GM19328 (cell line): Measurements from ENCODE around the gene DCLRE1B.

ENCODE experiments used
- ATAC-seq: cut with Tn5 transposase; IDR thresholded peaks from one replicate; pipeline ENCODE4 v1.9.1; 2021; ENCODE audit warnings: mild to moderate bottlenecking, moderate library complexity; ENCODE audit not compliant: unreplicated experiment

DCLRE1B gene

DNA sequence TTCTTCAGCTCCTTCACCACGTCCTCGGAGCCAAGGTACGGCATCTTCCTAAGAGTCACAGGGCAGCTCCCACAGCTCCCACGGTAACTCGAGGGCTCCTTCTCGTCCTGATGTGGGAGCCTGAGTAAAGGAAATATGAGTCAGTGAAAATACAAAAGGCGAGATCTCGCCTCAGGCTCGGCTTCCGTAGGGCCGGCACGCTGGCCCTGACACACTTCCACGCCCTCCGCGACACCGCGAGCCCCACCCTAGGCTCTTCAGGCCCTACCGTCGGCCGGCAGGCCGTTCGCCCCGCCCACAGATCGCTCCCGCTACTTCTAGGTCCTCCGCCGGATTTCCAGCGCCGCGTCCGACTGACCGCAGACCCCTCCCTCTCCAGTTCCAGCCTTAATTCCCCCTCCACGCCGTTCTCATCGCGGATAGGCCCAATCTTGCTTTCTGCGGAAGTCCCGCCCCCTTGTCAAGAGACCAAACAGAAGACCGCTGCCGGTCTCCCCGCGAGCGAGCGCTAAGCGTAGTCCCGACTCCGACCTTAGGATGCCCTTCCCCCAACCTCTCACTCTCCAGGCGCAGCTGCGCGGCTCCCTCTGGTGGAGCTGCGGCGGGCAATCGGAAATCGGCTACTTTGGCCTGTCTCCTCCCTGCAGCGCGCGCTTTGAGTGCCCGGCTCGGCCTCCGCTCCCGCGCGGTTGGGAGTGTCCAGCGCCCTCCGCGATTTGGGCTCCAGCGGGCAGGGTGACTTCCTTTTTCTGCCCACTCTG, at the start of gene DCLRE1B, which contains the start of gene AP4B1:
TSS of gene DCLRE1B (plus strand) at position 653 of the 761 bp plus-strand sequence. CDS start 261 bp downstream, outside the sequence.
TSS of gene AP4B1 (minus strand) at position 126 of the 761 bp plus-strand sequence. CDS start at position 44, 82 bp downstream.
- ATAC-seq, result peak; percentile 91

- no peak for ATAC-seq
These were observed 49.3 kb upstream of the DCLRE1B start for GRCh38 chr1:113855630-113856400.

- ATAC-seq, result no peak
These were observed 48.7 kb upstream of the DCLRE1B start for GRCh38 chr1:113856401-113856790.

- no peak for ATAC-seq
These were observed 47.4 kb upstream of the DCLRE1B start for GRCh38 chr1:113857776-113858175.

DNA sequence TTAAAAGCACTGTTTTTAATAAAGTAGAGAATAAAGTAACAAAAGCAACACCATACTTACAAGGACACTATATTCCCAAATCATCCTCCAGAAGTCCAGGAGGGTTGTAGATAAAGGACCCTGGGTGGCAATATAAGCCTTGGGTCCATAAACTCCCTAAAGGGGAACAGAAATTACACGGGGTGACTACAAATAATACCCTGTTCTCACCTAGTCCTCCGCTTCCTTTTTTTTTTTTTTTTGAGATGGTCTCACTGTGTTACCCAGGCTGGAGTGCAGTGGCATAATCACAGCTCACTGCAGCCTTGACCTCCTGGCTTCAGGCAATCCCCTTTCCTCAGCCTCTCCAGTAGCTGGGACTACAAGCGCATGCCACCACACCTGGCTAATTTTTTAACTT, 46.7 kb upstream of the DCLRE1B start:
- ATAC-seq, result no peak

GRCh38 chr1:113858982-113859381, 46.1 kb upstream of the DCLRE1B start:
- no peak for ATAC-seq

- peak; percentile 72 for ATAC-seq
These were observed 45.5 kb upstream of the DCLRE1B start for GRCh38 chr1:113859478-113860175.

GRCh38 chr1:113860891-113861290, 44.2 kb upstream of the DCLRE1B start:
- ATAC-seq, result no peak

- ATAC-seq, result no peak
These were observed 43.5 kb upstream of the DCLRE1B start for GRCh38 chr1:113861641-113862040.

DNA sequence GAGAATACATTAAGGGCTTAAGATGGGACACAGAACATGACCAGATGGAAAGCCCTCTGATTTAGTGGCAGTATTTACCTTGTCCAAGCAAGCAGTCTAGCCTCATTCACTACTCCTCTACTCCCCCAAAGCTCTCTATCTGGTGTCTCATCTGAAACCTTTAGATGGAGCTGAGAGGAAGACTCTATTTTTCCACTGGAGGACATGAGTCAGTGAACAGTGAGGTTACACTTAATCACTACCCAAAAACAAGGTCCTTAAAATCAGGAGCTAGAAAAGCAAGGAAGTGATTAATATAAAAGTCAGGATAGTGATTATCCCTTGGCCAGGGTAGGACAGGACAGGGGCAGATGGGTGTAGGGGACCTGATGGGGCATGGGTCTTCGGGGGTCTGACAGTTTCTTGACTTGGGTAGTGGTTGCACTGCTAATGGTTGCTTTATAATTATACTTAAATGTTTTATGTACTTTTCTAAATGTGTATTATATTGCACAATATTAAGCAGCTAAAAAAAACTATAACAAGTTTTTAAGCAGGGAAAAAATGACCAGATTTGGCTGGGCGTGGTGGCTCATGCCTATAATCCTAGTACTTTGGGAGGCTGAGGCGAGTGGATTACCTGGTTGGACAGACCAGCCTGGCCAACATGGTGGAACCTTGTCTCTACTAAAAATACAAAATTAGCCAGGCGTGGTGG, 36.6 kb upstream of the DCLRE1B start:
- no peak for ATAC-seq

DNA sequence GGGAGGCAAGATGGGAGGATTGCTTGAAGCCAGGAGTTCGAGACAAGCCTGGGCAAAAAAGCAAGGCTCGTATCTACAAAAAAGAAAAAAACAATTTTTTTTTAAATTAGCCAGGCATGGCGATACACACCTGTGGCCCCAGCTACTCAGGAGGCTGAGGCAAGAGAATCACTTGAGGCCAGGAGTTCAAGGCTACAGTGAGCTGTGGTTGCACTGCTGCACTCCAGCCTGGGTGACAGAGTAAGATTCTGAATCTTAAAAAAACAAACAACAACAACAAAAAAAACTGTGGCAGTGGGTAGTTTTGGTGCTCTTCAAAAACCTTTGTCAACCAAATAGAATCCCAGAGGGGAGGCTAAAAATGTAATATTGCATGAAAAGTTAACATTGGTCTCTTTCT, 34.3 kb upstream of the DCLRE1B start:
- ATAC-seq, result no peak

DNA sequence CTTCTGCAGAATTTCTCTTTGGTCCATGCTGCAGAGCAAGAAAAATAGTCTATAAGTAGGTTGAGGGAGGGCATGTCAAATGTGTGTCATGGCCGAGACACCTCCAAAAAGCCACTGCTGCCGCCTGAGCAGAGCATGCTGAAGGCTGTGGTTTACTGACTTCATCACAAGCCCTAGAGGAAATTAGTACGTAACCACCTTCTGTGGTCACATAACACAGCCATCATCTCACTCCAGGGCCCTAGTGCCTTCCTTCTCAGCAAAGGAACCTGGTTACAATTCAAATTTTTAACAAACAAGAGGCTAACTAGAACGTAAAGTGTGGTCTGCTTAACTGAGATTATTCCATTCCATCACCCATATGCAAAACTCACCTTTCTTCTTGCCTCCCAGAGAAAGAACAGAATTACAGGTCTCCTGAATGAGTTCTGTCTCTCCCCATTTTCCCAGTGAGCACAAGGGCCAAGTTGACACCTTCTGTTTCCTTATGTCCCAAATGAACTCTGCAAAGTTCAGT, 33.5 kb upstream of the DCLRE1B start, which contains the start of gene PTPN22:
TSS of gene PTPN22 (minus strand) at position 116 of the 517 bp plus-strand sequence.
- peak; percentile 90 for ATAC-seq

GRCh38 chr1:113872219-113872935, 32.7 kb upstream of the DCLRE1B start:
- peak; percentile 5 for ATAC-seq

DNA sequence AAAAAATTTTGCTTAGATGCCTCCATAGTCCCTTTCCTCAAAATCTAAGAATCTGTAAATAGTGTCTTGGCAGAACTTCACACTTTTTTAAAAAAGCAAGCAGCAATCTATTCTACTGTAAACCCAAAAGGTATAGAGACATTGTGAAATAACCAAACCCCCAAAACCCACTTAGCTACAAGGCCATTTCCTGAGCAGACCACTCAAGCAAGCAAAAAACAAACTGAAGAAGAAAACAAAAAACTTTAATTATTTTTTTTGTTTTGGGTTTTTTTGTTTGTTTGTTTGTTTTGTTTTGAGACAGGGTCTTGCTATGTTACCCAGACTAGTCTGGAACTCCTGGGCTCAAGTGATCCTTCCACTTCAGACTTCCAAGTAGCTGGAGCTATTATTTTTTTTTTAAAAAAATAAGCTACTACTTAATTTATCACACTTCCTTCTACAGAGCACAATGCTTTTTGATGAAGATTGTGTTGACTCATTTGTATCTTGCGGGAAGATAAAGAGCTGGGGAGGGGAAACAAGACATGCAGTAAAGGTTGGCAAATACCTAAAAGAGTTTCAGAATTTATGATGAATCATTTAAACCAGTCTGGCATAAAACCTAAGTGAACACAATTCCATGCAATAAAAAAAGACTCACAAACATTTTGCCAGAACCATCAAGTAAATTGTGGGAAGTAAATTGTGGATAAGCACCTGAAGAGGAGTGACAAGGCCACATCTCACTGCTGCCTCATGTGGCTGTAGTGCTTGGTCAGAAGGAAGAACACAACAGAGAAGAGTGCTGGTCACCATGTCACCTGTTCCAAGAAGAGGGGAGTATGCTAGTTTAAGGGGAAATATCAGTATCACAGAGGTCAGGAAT, 30.9 kb upstream of the DCLRE1B start:
- no peak for ATAC-seq

DNA sequence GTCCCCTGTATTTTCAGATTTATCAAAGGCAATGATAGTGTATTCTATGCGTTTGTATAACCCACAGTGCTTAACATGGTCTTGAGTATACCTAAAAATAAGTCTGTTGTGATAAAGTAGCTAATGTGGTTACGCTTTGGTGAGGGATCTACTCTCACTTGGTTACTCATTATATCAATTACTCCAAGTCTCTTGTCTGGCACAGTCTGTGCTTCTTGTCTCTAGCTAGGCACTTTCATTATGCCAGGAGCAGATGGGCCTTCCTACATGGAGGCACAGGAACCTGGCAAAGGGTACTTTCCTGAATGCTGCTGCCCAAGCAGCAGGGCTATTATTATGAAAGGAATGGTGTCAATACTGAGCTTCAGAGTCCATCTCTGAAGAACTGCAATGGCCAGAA, 29.4 kb upstream of the DCLRE1B start:
- ATAC-seq, result no peak

DNA sequence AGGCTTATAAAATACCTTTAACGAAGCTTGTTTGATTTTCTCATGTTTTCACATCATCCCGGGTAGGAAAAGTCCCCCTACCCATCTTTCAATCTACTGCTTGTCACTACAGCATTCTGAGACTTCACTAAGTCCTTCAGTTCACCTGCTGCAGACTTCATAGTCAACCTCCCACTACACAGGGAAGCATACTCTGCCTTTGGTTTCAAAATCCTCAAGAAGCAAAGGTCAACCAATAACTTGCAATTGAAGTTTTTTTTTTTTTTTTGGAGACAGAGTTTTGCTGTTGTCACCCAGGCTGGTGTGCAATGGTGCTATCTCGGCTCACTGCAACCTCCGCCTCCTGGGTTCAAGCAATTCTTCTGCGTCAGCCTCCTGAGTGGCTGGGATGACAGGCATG, 28.9 kb upstream of the DCLRE1B start:
- ATAC-seq, result no peak

DNA sequence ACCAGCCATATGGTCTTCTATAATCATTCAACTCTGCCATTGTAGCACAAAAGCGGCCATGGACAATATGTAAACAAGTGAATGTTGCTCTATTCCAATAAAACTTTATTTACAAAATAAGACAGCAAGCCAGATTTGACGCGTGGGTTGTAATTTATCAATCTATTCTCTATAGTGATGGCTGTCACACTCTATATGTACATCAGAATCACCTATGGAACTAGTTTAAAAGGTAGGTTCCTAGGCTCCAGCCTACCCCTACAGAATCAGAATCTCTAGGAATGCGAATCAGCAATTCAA, 25.4 kb upstream of the DCLRE1B start:
- ATAC-seq, result no peak

- ATAC-seq, result no peak
These were observed 23.5 kb upstream of the DCLRE1B start for GRCh38 chr1:113881661-113882060.
